GM23338 (cell line): Measurements from ENCODE around the gene SLN. TPM values are rescaled to one million over a fixed set of nuclear protein-coding genes. Genes with fewer than 3 reads are reported as not detected.
A peak's percentile ranks its signal among the peaks of the same experiment; 100 is the strongest.

Experiments used
- ATAC-seq: fragments of 200-7000 bp; cut with Tn5 transposase; 3 replicates; pipeline ENCODE4 v1.9.1; 2020
- DNase-seq: peaks from one replicate; pipeline ENCODE4 v3.0.0-alpha.2; 2015; ENCODE audit warnings: low spot score
- H2AFZ ChIP-seq: fragments of 200-600 bp; sonication (generic); 2 replicates; pipeline ENCODE4 v1.8.0; 2016; ENCODE audit warnings: antibody characterized with exemption, mild to moderate bottlenecking, moderate library complexity
- H3F3A ChIP-seq: fragments of 200-600 bp; sonication (generic); replicated peaks from 2 replicates; pipeline ENCODE4 v1.8.0; 2017; ENCODE audit warnings: antibody characterized with exemption, mixed run types, low read depth
- H3K27ac ChIP-seq: fragments of 200-600 bp; sonication (generic); 2 replicates; pipeline ENCODE4 v1.6.1; 2016; ENCODE audit warnings: low read depth
- H3K27me3 ChIP-seq: fragments of 200-600 bp; sonication (generic); 2 replicates; pipeline ENCODE4 v1.8.0; 2016; ENCODE audit warnings: mild to moderate bottlenecking, mixed run types, moderate library complexity; ENCODE audit not compliant: insufficient read depth
- H3K36me3 ChIP-seq: fragments of 200-600 bp; sonication (generic); 2 replicates; pipeline ENCODE4 v1.8.0; 2016; ENCODE audit warnings: mild to moderate bottlenecking; ENCODE audit not compliant: insufficient read depth
- H3K4me1 ChIP-seq: fragments of 200-600 bp; sonication (generic); 2 replicates; pipeline ENCODE4 v1.8.0; 2016; ENCODE audit warnings: mild to moderate bottlenecking, moderate library complexity; ENCODE audit not compliant: insufficient read depth
- H3K4me2 ChIP-seq: fragments of 200-600 bp; sonication (generic); 2 replicates; pipeline ENCODE4 v1.7.1; 2017; ENCODE audit warnings: mixed run types
- H3K4me3 ChIP-seq: fragments of 200-600 bp; sonication (generic); 2 replicates; pipeline ENCODE4 v1.6.1; 2016; ENCODE audit warnings: mixed run types
- H3K79me2 ChIP-seq: fragments of 200-600 bp; sonication (generic); replicated peaks from 2 replicates; pipeline ENCODE4 v1.8.0; 2017; ENCODE audit warnings: mild to moderate bottlenecking; ENCODE audit not compliant: insufficient read depth
- H3K9me2 ChIP-seq: fragments of 200-600 bp; sonication (generic); 2 replicates; pipeline ENCODE4 v1.8.0; 2017; ENCODE audit not compliant: insufficient read depth
- H4K20me1 ChIP-seq: fragments of 200-600 bp; sonication (generic); replicated peaks from 2 replicates; pipeline ENCODE4 v1.8.0; 2017; ENCODE audit warnings: mild to moderate bottlenecking; ENCODE audit not compliant: insufficient read depth
- H3K27ac Mint-ChIP-seq: 2 replicates; pipeline ENCODE4 v1.8.0; 2020; ENCODE audit warnings: inconsistent platforms, mild to moderate bottlenecking, moderate library complexity, mixed read lengths
- H3K27me3 Mint-ChIP-seq: 3 replicates; pipeline ENCODE4 v1.8.0; 2022; ENCODE audit warnings: low read depth, mild to moderate bottlenecking, moderate library complexity, mixed read lengths, inconsistent platforms; ENCODE audit not compliant: insufficient read depth, poor library complexity
- H3K36me3 Mint-ChIP-seq: 3 replicates; pipeline ENCODE4 v1.8.0; 2021; ENCODE audit warnings: low read depth, mild to moderate bottlenecking, inconsistent platforms, moderate library complexity, mixed read lengths
- H3K4me1 Mint-ChIP-seq: 3 replicates; pipeline ENCODE4 v1.8.0; 2020; ENCODE audit warnings: mild to moderate bottlenecking, inconsistent platforms, mixed read lengths
- H3K4me3 Mint-ChIP-seq: 3 replicates; pipeline ENCODE4 v1.8.0; 2021; ENCODE audit warnings: moderate library complexity, mild to moderate bottlenecking, inconsistent platforms, mixed read lengths
- H3K9me3 Mint-ChIP-seq: 3 replicates; pipeline ENCODE4 v1.8.0; 2020; ENCODE audit warnings: moderate library complexity, mild to moderate bottlenecking, inconsistent platforms, mixed read lengths
- CREB1 ChIP-seq: fragments of 250-450 bp; sonication (Bioruptor Pico); IDR thresholded peaks from 2 replicates; pipeline ENCODE4 v1.5.0; 2020; ENCODE audit warnings: low read depth, mild to moderate bottlenecking, moderate library complexity
- EZH2 ChIP-seq: fragments of 200-600 bp; sonication (generic); IDR thresholded peaks from one replicate; pipeline ENCODE4 v1.8.0; 2017; ENCODE audit warnings: antibody characterized with exemption, mild to moderate bottlenecking, low read depth; ENCODE audit not compliant: unreplicated experiment
- EZH2phosphoT487 ChIP-seq: fragments of 200-600 bp; sonication (generic); IDR thresholded peaks from one replicate; pipeline ENCODE4 v1.8.1; 2018; ENCODE audit warnings: antibody characterized with exemption; ENCODE audit not compliant: unreplicated experiment
- NANOG ChIP-seq: IDR thresholded peaks from 2 replicates; pipeline ENCODE4 v1.6.1; 2016; ENCODE audit warnings: antibody characterized with exemption, borderline replicate concordance
- POLR2AphosphoS5 ChIP-seq: IDR thresholded peaks from 2 replicates; pipeline ENCODE4 v1.6.1; 2016; ENCODE audit warnings: antibody characterized with exemption, low read depth
- REST ChIP-seq: IDR thresholded peaks from one replicate; pipeline ENCODE4 v1.6.1; 2018; ENCODE audit warnings: antibody characterized with exemption; ENCODE audit not compliant: unreplicated experiment
- ZNF462 ChIP-seq: fragments of 250-450 bp; sonication (Bioruptor Pico); IDR thresholded peaks from 2 replicates; pipeline ENCODE4 v1.5.0; 2020; ENCODE audit warnings: mild to moderate bottlenecking, moderate library complexity
- polyA plus RNA-seq: library from polyadenylated mRNA; unstranded; fragments of >200 nt; fragmentation: Nextera tagmentation; extraction: Ambion mirVana; gene quantifications from 2 replicates; pipeline ENCODE4 v1.2.1, GENCODE V29; 2016
- total RNA-seq: library from RNA; depleted of rRNA; stranded (reverse); fragments of >200 nt; shearing (Covaris generic); gene quantifications from 2 replicates; pipeline ENCODE4 v1.2.3, GENCODE V29; 2014
- TF ChIP-seq, protein P1 (sequence below), 2 experiments: fragments of 200-600 bp in 1 of 2; sonication (generic) in 1 of 2; conservative IDR thresholded peaks; 2 replicates each; pipeline versions ENCODE4 v1.5.1 to v1.6.1; 2016 to 2017; ENCODE audit warnings: antibody characterized with exemption in 2 of 2, low read depth in 2 of 2, mild to moderate bottlenecking in 2 of 2, moderate library complexity in 1 of 2

SLN gene
- total and polyA plus RNA-seq, 2 experiments from 2014 or later, result not detected

- peak; percentile 51; the same call in 1 of the 2 replicates for TF ChIP-seq NANOG
- no peak for TF ChIP-seq REST
- no peak for TF ChIP-seq CREB1 (CRISPR knock-in tag)
Measured at GRCh38 chr11:107666911-107667613, 44.8 kb downstream of the SLN start (continued).

DNA sequence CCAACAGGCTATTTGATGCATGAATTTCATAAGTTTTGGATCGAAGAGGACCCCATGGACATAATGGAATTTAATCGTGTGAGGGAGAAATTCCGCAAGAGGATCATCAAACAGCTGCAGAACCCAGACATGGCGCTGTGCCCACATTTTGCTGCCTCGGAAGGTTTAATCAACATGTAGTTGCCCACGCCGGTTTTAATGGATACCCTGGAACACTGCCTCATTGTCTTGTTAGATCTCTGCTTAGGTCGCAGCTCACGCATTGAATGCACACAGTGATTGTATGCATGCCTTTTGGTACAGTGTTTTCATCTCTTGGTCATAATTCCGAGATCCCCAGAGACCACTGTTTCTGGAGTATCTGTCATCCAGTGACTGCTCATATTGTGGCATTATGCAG, 46.8 kb downstream of the SLN start:
- H3K9me3 Mint-ChIP-seq, result no peaks in the 10 kb centered on the region
- no peak overlapping the region for H3K4me3 Mint-ChIP-seq
- peaks cover 20% of the 10 kb centered on the region for H3K4me1 Mint-ChIP-seq
- H3K4me3 ChIP-seq, result no peak overlapping the region
- peaks cover 1% of the 10 kb centered on the region for H3K27me3 Mint-ChIP-seq
- DNase-seq (no peak), ATAC-seq (no peak)
- H3K9me2 ChIP-seq, result no peaks in the 10 kb centered on the region
- no peaks in the 10 kb centered on the region for H4K20me1 ChIP-seq
- H3K4me1 ChIP-seq, result peaks cover 29% of the 10 kb centered on the region
- H3K27ac ChIP-seq, result no peak overlapping the region
- H2AFZ ChIP-seq, result no peak overlapping the region
- H3K79me2 ChIP-seq, result no peaks in the 10 kb centered on the region
- H3K36me3 Mint-ChIP-seq, result no peaks in the 10 kb centered on the region
- H3K27ac Mint-ChIP-seq, result no peak overlapping the region
- no peaks in the 10 kb centered on the region for H3F3A ChIP-seq
- no peaks in the 10 kb centered on the region for H3K36me3 ChIP-seq
- H3K4me2 ChIP-seq, result no peak overlapping the region
- no peaks in the 10 kb centered on the region for H3K27me3 ChIP-seq
- no peak for TF ChIP-seq ZNF462 (CRISPR knock-in tag)
- TF ChIP-seq REST, result no peak
- TF ChIP-seq CREB1 (CRISPR knock-in tag), result no peak
- TF ChIP-seq, protein P1, sequence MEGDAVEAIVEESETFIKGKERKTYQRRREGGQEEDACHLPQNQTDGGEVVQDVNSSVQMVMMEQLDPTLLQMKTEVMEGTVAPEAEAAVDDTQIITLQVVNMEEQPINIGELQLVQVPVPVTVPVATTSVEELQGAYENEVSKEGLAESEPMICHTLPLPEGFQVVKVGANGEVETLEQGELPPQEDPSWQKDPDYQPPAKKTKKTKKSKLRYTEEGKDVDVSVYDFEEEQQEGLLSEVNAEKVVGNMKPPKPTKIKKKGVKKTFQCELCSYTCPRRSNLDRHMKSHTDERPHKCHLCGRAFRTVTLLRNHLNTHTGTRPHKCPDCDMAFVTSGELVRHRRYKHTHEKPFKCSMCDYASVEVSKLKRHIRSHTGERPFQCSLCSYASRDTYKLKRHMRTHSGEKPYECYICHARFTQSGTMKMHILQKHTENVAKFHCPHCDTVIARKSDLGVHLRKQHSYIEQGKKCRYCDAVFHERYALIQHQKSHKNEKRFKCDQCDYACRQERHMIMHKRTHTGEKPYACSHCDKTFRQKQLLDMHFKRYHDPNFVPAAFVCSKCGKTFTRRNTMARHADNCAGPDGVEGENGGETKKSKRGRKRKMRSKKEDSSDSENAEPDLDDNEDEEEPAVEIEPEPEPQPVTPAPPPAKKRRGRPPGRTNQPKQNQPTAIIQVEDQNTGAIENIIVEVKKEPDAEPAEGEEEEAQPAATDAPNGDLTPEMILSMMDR (conservative IDR thresholded peaks at IDR 0.05; ENCODE audit: low read depth in 2 of 2), result no peak
- TF ChIP-seq POLR2AphosphoS5, result no peak
- no peak for TF ChIP-seq NANOG
- TF ChIP-seq EZH2, result no peak
- TF ChIP-seq EZH2phosphoT487, result no peak
